IPS-18c (cell line): ENCODE data around the gene TNF.
A peak's percentile ranks its signal among the peaks of the same experiment; 100 is the strongest.
"Not testable (repeated sequence)": the region's sequence is repeated elsewhere in the genome, so short reads cannot be mapped to it uniquely, and the experiment has no call there.

Experiments
- H3K4me3 ChIP-seq: 2 replicates; pipeline ENCODE4 v1.7.0; 2013; ENCODE audit warnings: low read depth, mild to moderate bottlenecking, low read length, moderate library complexity; ENCODE audit not compliant: insufficient read depth
- H3K9me3 ChIP-seq: one replicate; pipeline ENCODE4 v1.6.1; 2013; ENCODE audit warnings: mild to moderate bottlenecking, low read length, moderate library complexity; ENCODE audit not compliant: control insufficient read depth, insufficient read depth

Gene TNF

DNA sequence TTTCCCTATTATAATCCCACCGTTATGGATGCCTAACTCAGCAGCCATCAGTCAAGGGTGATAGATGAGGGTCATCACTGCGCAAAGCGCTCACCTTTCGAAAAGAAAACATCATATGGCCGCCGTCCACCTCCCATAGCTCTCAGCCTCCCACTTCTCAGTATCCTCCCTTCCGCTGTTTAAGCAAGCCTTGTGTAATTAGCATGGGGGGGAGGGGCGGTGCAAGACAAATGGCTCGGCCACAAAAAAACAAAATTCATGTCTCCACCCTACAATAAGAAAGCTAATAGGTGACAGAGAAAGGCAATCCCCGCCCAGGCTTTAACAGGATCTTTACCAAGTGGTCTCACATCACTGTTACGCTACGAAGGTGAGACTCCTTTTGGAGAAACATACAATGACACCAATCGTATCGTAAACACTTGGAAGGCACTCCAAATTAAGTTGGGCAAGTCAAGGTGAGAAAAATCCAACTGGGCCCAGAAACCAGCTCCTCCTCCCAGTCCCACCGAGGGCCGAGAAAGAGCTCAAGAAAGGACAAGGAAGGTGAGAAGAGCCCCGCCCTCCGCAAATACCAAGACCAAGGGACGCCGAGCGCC lies 34.2 kb upstream of the TNF start:
- Histone ChIP-seq H3K9me3 (no peaks in the 10 kb centered on the region), H3K4me3 (peak overlapping the region; percentile 86)

DNA sequence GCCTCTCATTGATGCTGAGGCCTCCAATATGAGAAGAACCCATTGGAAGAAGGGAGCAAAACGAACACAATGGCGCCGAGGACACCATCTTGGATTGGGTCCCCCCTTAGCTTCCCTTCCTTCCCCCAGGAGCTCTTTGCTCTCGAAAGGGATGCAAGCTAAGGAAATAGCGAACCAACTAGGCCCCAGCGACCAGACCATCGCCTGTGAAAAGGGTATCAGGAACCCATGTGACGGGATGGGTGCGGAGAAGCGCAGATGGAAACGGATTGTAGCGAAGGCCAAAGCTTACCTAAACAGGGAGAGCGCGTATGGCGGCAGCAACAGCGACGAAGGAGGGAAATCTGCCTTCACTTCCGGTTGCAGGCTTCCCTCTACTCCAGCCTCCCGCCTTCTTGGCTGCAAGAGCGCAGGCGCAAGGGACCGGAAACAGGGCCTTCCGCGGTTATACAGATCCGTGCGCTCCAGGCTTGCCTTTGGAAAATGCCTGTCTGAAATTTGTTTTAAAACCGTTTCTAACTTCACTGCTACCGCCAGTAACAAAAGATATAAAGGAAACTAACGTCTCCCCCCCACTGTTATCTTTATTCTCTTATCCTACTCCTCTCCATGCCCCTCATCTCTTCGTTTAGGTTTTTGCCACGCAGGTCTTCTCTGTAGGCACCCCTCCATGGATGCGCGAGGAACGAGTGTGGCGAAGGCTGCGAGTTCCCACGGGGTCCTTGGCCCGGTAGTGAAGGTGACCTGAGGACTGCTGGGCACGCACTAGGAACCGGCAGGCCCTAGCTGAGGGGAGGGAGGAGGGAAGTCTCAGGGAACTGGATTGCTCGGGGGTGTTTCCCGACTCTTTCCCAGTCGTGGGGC lies 33.5 kb upstream of the TNF start, which contains the start of gene DDX39B:
Gene DDX39B, minus strand, starts transcription at position 346 of the 864 bp plus-strand sequence. CDS start 1,471 bp downstream, outside the sequence.
- Histone ChIP-seq H3K9me3 (no peaks in the 10 kb centered on the region), H3K4me3 (peak within 1 kb of the TSS; percentile 86)

DNA sequence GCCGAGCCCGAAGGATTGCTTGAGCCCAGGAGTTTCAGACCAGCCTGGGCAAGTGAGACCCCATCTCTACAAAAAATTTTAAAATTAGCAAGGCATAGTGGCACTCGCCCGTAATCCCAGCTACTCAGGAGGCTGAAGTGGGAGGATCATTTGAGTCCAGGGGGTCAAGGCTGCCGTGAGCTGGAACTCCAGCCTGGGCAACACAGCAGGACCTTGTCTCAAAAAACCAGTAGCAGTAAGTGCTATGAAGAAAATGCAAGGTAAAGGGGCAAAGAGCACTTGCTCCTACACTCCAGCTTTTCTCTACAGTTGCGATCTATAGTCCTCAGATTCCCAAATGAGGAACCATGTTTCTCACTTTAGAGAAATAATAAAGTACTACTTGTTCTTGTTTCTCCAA lies 31.7 kb upstream of the TNF start:
- no peaks in the 10 kb centered on the region for H3K9me3 ChIP-seq
- H3K4me3 ChIP-seq: no peak overlapping the region

DNA sequence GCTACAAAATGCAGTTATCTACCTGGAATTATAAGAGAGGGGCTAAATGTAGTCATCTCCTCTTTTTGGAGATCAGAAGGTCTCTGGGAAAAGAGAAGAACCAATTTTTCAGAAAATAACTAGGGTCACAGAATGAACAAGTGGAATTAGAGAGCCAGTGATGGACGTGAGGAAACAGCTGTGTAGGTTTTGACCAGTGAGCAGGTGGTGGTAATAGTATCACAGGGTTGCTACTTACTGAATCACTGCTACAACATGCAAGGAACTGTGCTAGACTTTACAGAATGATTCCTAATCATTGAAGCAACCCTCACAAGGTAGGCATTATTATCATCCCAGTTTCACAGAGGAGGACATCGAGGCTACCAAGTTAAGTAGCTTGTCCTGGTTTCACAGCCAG lies 30.7 kb upstream of the TNF start:
- no peaks in the 10 kb centered on the region for H3K9me3 ChIP-seq
- H3K4me3 ChIP-seq: no peak overlapping the region

DNA sequence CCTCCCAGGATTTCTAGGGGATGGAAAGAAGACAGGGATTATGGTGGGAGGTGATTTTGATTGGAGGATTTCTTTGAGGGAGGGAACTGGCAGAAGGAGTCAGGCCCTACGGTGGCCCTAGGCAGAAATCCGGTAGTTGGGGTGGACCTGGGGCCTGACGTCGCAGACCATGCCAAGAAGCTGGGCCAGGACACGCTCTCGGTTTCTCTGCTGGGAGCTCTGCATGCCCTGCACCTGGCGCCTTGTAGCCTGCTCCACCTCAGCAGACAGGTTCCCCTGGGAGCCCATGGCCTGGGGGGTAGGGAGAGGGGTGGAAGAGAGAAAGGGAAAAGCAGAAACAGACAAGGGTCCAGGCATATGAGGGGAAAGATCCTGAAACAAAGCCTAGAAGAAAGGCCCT lies 30.1 kb upstream of the TNF start:
- Histone ChIP-seq H3K9me3 (no peaks in the 10 kb centered on the region), H3K4me3 (no peak overlapping the region)

DNA sequence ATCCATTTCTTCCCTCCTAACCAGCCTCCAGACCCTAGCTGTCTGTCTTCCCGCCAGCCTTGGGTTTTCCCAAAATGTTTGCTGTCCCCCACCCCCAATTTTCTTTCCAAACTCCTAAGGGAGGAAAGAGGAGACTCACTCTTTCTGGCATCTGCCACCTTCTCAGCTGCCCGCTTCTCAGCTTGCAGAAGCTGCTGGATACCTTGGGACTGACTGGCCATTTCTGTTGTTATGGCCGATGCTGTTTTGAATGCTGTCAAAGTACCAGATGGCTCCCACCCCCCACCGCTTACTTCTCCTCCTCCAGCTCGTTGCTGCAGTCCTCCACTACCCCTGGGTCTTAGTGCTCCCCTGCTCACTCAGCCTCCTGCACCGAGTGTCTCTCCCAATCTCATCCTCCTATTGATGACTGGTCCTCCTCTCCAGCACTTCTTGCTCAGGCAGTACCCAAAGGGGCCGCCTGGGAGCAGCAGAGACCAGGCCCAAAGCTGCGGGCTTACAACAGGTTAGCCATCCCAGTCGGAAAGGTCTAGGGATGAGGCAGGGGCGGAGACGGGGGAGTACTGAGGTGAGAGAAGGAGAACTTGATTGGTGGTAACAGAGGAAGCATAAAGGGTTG lies 28.9 kb upstream of the TNF start, which contains the start of gene ATP6V1G2:
Gene ATP6V1G2, minus strand, starts transcription at position 270 of the 619 bp plus-strand sequence. Its CDS starts 49 bp downstream, at position 221.
- Histone ChIP-seq H3K4me3 (peak within 1 kb of the TSS; percentile 55), H3K9me3 (no peaks in the 10 kb centered on the region)

DNA sequence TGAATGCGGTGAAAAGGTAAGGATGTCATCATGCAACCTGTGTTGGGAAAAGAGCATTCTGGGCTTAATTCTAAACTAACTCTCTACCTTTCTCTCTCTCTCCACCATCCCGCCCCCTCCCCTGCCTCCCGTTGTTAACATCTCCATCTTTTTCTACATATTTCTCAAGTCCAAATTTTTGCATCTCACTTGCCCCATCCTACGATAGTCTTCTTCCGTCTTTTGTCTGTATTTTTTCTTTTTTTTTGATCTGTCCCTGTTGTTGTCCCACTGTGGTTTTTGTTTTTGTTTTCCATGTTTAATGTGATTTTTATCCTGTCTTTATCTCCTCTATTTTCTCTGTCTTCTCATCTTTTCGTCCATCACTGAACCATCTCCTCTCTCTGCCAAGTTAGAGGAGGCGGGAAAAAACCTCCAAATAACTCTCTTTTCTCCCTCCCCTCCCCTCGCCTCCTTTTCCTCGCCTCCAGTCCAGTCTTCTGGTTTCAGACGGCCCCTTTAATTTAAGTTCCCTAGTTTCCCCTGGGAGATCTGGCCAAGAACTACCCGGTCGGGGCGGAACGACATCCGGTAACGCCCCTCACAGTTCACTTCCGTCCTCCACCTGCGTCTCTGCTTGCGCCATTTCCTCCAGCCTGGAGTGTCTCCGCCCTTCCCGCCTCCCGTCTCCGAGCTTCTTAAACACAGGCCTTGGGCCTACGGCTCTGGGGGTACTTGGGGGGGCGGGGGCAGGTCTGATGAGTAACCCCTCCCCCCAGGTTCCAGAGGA lies 28.2 kb upstream of the TNF start, which contains the start of gene NFKBIL1:
Gene NFKBIL1, plus strand, starts transcription at position 651 of the 769 bp plus-strand sequence. Its CDS starts 87 bp downstream, at position 738.
- Histone ChIP-seq H3K4me3 (peak within 1 kb of the TSS; percentile 55), H3K9me3 (no peaks in the 10 kb centered on the region)

DNA sequence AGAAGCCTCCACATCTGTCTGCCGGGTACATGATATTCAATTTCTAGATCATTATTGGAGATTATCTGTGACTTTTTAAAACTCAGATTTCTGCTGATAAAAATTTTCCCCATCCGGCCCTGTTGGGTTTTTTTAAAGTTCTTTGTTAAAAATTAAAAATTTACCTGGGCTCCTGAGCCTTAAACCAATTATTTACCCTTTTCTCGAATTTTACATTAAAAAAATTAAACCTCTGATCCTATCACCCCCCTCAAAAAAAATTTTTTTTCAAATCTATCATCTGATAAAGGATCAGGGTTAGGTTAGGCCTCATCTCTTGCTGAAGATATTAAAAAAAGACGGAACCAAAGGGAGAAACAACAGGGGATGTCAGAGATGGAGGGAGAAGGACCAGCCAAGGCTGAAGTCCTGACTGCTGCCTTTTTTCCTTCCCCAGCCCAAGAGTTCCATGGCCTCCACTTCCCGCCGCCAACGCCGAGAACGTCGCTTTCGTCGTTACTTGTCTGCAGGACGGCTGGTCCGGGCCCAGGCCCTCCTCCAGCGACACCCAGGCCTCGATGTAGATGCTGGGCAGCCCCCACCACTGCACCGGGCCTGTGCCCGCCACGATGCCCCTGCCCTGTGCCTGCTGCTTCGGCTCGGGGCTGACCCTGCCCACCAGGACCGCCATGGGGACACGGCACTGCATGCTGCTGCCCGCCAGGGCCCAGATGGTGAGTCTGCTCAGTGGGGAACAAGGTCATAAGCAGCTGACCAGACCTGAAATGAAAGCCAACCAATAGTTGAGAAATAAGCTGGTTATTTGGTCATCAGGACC lies 27.4 kb upstream of the TNF start:
- Histone ChIP-seq H3K4me3 (peak overlapping the region; percentile 44), H3K9me3 (no peaks in the 10 kb centered on the region)

DNA sequence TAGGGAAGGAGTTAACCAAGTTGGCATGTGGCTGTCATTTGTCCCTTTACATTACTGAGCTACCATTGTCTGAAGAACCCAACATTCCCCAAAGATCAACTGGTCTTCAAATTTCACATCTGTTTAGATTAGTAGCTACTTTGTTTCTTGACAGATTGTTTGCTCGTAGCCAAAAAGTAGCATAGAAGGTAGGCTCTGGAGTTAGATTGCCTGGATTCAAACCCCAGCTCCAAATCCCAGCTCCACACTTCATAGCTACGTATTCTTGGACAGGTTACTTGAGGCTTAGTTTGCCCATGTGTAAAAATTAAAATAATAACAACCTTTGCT lies 26.9 kb upstream of the TNF start:
- Histone ChIP-seq H3K4me3 (no peak overlapping the region), H3K9me3 (no peaks in the 10 kb centered on the region)

DNA sequence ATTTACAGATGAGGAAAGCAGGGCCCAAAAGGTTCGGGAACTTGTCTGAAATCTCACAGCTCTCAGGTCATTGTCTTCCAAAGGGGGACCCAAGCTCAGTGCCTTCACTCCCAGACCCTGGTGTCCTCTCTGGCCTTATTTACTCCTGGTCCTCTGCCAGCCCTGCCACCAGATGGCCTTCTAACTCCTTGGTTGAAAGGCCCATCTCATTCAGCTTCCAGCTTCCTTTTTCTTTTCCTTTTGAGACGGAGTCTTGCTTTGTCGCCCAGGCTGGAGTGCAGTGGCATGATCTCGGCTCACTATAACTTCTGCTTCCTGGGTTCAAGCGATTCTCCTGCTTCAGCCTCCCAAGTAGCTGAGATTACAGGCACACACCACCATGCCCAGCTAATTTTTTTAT lies 24.0 kb upstream of the TNF start:
- not testable (repeated sequence) for H3K4me3 ChIP-seq, H3K9me3 ChIP-seq

DNA sequence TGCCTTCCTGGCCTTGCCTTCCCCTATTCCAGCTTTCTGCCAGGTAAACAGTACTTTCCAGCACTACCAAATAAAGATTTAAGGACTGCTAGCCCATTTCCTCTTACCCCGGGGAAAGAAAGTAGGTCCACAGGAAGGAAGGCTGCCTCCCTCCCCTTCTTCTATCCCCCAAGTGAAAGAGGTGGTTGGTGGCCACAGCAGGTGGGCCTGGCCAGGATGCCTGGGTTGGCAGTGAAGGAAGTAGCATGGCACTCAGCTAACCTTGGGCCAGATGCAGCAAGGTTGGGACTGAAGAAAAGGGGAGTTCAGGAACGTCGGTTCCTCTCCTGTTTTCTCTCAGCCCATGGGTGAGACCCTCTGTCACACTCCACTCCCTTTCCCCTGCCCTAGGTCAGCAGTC lies 19.1 kb upstream of the TNF start:
- Histone ChIP-seq H3K4me3 (no peak overlapping the region), H3K9me3 (no peaks in the 10 kb centered on the region)

DNA sequence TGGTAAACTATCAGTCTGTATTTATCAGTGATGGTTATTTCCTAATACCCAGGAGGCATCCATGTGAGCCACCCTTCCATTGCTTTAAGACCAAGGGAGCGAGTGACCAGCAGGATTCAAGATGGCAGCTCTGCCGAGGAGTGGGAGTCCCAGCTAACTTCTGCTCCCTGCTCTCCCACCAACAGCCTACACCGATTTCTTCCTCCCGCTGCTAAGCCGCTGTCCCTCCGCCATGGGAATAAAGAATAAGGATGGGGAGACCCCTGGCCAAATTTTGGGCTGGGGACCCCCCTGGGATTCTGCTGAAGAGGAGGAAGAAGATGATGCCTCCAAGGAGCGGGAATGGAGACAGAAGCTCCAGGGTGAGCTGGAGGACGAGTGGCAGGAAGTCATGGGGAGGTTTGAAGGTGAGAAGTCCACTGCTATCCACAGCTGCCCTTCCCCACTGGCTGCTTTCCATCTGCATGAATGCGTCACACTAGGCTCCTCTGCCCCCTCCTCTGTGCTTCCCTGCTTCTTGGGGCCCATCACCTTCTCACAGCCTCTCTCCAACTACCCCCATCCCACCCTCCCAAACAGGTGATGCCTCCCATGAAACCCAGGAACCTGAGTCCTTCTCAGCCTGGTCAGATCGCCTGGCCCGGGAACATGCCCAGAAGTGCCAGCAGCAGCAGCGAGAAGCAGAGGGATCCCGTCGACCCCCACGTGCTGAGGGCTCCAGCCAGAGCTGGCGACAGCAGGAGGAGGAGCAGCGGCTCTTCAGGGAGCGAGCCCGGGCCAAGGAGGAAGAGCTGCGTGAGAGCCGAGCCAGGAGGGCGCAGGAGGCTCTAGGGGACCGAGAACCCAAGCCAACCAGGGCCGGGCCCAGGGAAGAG lies 17.7 kb upstream of the TNF start:
- Histone ChIP-seq H3K9me3 (no peaks in the 10 kb centered on the region), H3K4me3 (no peak overlapping the region)

DNA sequence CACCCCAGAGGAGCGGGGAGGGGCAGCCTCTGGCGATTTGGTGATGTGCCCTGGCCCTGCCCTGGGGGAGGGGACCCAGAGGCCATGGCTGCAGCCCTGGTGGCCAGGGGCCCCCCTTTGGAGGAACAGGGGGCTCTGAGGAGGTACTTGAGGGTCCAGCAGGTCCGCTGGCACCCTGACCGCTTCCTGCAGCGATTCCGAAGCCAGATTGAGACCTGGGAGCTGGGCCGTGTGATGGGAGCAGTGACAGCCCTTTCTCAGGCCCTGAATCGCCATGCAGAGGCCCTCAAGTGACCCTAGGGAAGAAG lies 17.1 kb upstream of the TNF start:
- H3K4me3 ChIP-seq: no peak overlapping the region

DNA sequence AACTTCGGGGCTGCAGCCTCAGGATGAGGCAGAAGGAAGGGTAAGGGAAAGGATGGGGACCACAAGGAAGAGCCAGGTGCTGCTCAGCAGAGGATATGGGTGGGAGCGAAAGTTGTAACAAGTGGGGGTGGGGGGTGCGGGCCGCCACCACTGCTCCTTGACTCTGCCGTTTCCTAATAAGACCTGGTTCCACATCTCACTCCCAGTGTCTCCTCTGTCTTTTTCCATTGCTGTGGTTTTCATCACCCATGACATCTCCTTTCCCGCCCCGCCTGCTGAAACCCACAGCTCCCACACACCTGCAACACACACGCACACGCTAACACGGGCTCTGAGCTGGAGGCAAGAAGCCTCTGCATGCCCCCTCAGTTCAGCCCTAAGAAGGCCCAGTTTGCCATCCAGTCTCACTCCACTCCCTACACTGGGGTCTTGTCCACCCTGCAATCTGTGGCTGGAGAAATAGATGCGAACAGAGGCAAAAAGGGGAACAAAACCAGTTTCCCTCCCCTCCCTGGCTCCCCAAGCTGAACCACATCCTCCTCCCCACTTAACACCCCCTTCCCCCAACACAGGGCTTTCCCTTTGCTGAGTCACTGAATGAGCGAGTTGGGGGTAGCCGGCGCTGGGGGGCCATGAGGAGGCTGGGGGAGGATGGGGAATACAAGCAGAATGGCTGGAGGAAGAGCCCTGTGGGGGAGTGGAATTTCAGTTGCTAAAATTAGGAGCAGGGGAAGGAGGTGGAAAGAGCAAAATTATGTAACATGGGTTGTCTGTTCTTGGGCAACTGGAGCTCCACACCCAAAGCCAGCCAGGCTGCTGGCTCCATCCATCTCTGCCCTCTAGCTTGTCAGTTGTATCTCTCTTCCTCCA lies 16.5 kb upstream of the TNF start:
- no peak overlapping the region for H3K4me3 ChIP-seq
- no peaks in the 10 kb centered on the region for H3K9me3 ChIP-seq

More for the DNA sequence above, 17.1 kb upstream of the TNF start:
- no peaks in the 10 kb centered on the region for H3K9me3 ChIP-seq

DNA sequence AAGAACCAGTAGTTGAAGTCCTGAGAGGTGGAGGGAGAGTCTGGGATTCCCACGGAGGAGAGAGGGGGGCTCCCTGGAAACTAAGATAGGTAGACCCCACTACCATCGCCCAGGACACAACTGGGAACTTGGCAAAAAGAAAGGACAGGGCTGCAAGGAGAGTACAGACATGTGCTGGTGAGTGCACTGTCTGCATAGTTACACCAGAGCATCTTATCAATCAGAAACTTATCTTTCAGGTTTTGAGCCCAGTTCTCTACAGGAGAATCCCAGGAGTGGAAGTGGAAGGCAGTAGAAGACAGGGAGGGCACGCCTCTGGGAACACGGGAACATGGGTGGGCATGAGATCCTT lies 15.8 kb upstream of the TNF start:
- no peaks in the 10 kb centered on the region for H3K9me3 ChIP-seq
- no peak overlapping the region for H3K4me3 ChIP-seq
